DND-41 (cell line): ENCODE results near the gene SLC39A2.

Experiments
- ATAC-seq: fragments of 200-7000 bp; cut with Tn5 transposase; 3 replicates; pipeline ENCODE4 v1.9.1; 2021; ENCODE audit warnings: low read depth; ENCODE audit not compliant: insufficient read depth
- DNase-seq: peaks from one replicate; pipeline ENCODE4 v3.0.0-alpha.2; 2020
- H2AFZ ChIP-seq: 2 replicates; pipeline ENCODE4 v1.6.0; 2012; ENCODE audit warnings: low read depth, low read length
- H3K27ac ChIP-seq: 2 replicates; pipeline ENCODE4 v1.5.1; 2012; ENCODE audit warnings: low read length, inconsistent platforms
- H3K27me3 ChIP-seq: fragments of 200-600 bp; sonication (generic); 2 replicates; pipeline ENCODE4 v1.6.0; 2012; ENCODE audit warnings: low read length, mild to moderate bottlenecking, inconsistent platforms; ENCODE audit not compliant: insufficient read depth, poor library complexity
- H3K36me3 ChIP-seq: 2 replicates; pipeline ENCODE4 v1.5.1; 2012; ENCODE audit warnings: low read length, inconsistent platforms; ENCODE audit not compliant: insufficient read depth
- H3K4me1 ChIP-seq: 2 replicates; pipeline ENCODE4 v1.5.1; 2012; ENCODE audit warnings: mild to moderate bottlenecking, low read length; ENCODE audit not compliant: insufficient read depth
- H3K4me2 ChIP-seq: 2 replicates; pipeline ENCODE4 v1.6.0; 2012; ENCODE audit warnings: mild to moderate bottlenecking, moderate library complexity, low read length, inconsistent platforms; ENCODE audit not compliant: insufficient read depth
- H3K4me3 ChIP-seq, 2 experiments: fragments of 200-600 bp in 1 of 2; shearing (Covaris generic) in 1 of 2; 2 replicates each; pipeline ENCODE4 v1.5.1; 2012 to 2016; ENCODE audit warnings: inconsistent platforms in 2 of 2, low read length in 2 of 2, mild to moderate bottlenecking in 2 of 2, low read depth in 1 of 2, moderate library complexity in 1 of 2
- H3K79me2 ChIP-seq: 2 replicates; pipeline ENCODE4 v1.6.0; 2012; ENCODE audit warnings: low read length, inconsistent platforms; ENCODE audit not compliant: insufficient read depth
- H3K9ac ChIP-seq: 2 replicates; pipeline ENCODE4 v1.6.0; 2012; ENCODE audit warnings: low read depth, mild to moderate bottlenecking, inconsistent platforms, low read length, moderate library complexity
- H3K9me3 ChIP-seq: 2 replicates; pipeline ENCODE4 v1.5.1; 2012; ENCODE audit warnings: low read length, moderate library complexity, mild to moderate bottlenecking, inconsistent platforms; ENCODE audit not compliant: insufficient read depth, severe bottlenecking
- H4K20me1 ChIP-seq: 2 replicates; pipeline ENCODE4 v1.6.0; 2012; ENCODE audit warnings: low read length; ENCODE audit not compliant: insufficient read depth
- EZH2 ChIP-seq: IDR thresholded peaks from 3 replicates; pipeline ENCODE4 v1.6.1; 2012; ENCODE audit warnings: borderline replicate concordance, low read depth, mild to moderate bottlenecking, moderate library complexity, low read length, inconsistent platforms; ENCODE audit not compliant: severe bottlenecking
- TF ChIP-seq, protein P1 (sequence below): IDR thresholded peaks from 2 replicates; pipeline ENCODE4 v1.5.1; 2012; ENCODE audit warnings: borderline replicate concordance, low read length, moderate library complexity, mild to moderate bottlenecking; ENCODE audit not compliant: poor library complexity, severe bottlenecking; ENCODE audit errors: extremely low read depth

SLC39A2 gene

DNA sequence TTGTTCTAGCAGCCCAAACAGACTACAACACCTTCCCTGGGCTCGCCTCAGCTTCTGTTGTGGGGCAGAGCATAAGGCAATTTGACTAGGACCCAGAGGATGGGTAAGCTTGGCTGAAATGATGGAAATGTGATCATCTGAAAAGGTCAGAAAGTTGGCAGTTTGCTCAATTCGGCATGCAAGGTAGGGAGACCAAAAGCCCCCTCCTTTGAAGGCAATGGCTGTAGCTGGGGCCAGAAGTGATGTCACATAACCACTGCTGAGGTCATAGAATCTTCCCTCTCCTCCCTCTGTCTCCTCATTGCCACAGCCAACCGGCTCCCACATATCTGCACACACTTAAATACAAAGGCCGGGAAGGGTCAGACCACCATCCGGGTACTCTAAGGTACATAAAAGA lies 30.8 kb downstream of the SLC39A2 start, which contains the start of gene TPPP2:
Gene TPPP2, plus strand, starts transcription at position 301 of the 400 bp plus-strand sequence. CDS start 365 bp downstream, outside the sequence.
- Histone ChIP-seq H3K9ac (no peak within 1 kb of the TSS), H3K4me2 (no peak within 1 kb of the TSS), H4K20me1 (no peaks in the 10 kb centered on the region), H2AFZ (no peak within 1 kb of the TSS), H3K79me2 (no peaks in the 10 kb centered on the region), H3K27me3 (peaks cover 27% of the 10 kb centered on the region), H3K4me1 (peaks cover 5% of the 10 kb centered on the region), H3K27ac (no peak within 1 kb of the TSS), H3K36me3 (no peaks in the 10 kb centered on the region), H3K9me3 (no peaks in the 10 kb centered on the region), H3K4me3 (no peak within 1 kb of the TSS)
- TF ChIP-seq, protein P1, sequence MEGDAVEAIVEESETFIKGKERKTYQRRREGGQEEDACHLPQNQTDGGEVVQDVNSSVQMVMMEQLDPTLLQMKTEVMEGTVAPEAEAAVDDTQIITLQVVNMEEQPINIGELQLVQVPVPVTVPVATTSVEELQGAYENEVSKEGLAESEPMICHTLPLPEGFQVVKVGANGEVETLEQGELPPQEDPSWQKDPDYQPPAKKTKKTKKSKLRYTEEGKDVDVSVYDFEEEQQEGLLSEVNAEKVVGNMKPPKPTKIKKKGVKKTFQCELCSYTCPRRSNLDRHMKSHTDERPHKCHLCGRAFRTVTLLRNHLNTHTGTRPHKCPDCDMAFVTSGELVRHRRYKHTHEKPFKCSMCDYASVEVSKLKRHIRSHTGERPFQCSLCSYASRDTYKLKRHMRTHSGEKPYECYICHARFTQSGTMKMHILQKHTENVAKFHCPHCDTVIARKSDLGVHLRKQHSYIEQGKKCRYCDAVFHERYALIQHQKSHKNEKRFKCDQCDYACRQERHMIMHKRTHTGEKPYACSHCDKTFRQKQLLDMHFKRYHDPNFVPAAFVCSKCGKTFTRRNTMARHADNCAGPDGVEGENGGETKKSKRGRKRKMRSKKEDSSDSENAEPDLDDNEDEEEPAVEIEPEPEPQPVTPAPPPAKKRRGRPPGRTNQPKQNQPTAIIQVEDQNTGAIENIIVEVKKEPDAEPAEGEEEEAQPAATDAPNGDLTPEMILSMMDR, result no peak
- TF ChIP-seq EZH2, result no peak
- DNase-seq (no peak), ATAC-seq (no peak)

GRCh38 chr14:21030531-21030930 lies 31.4 kb downstream of the SLC39A2 start:
- Histone ChIP-seq H3K9me3 (no peaks in the 10 kb centered on the region), H3K4me3 (no peak overlapping the region), H3K27ac (no peak overlapping the region), H2AFZ (no peak overlapping the region), H3K27me3 (peaks cover 30% of the 10 kb centered on the region), H3K9ac (no peak overlapping the region), H3K79me2 (no peaks in the 10 kb centered on the region), H3K4me2 (no peak overlapping the region), H3K36me3 (no peaks in the 10 kb centered on the region), H3K4me1 (peaks cover under 1% of the 10 kb centered on the region), H4K20me1 (no peaks in the 10 kb centered on the region)
- no peak for DNase-seq
- no peak for ATAC-seq
- TF ChIP-seq EZH2, result no peak
- TF ChIP-seq, protein P1, result no peak

DNA sequence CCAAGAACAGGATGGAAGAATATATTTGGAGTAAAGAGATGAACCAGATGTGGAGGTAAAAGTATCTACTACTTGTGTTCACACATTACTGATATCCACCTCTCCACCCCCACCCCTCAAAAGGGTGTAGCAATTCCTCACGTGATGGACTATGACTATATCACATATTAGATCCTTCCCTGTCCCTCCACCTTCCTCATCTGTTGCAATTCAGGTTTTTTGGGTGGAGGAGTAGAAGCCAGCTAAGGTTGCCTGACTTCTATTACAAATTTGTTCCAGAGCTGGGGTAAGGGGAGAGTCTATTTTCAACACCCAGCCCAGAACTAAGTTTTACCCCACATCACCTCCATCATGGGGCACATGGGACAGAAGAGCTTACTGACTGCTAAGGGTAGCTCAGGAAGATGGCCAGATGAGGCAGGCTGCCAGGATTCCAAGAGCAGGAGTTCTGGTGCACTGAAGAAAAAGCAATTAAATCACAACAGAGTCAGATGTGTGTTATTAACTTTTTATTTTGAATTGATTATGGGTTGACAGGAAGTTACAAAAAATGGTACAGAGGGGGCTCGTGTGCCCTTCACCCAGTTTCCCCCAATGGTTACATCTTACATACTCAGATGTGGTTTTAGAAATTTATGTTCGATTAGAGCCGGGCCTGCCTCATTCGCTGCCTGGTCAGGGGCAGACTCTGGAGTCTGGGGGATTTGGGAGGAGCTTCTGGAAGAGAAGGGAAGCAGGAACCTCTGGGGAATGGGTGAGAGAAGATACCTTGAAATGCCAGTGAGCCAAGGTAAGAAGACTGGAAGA lies 33.4 kb downstream of the SLC39A2 start:
- Histone ChIP-seq H3K79me2 (no peaks in the 10 kb centered on the region), H3K4me2 (no peak overlapping the region), H3K9me3 (no peaks in the 10 kb centered on the region), H4K20me1 (no peaks in the 10 kb centered on the region), H3K27ac (no peak overlapping the region), H3K27me3 (peaks cover 30% of the 10 kb centered on the region), H3K4me3 (no peak overlapping the region), H3K36me3 (no peaks in the 10 kb centered on the region), H3K9ac (no peak overlapping the region), H3K4me1 (no peaks in the 10 kb centered on the region), H2AFZ (no peak overlapping the region)
- ATAC-seq (no peak), DNase-seq (no peak)
- TF ChIP-seq EZH2, result no peak
- TF ChIP-seq, protein P1, result no peak
